K562 (cell line): ENCODE results near the gene PIP5K1B. TPM values are rescaled to one million over a fixed set of nuclear protein-coding genes. Genes with fewer than 3 reads are reported as not detected.

Source experiments
- ATF7 ChIP-seq: fragments of 450-650 bp; IDR thresholded peaks from 2 replicates; pipeline ENCODE4 v1.7.1; 2014; ENCODE audit warnings: mild to moderate bottlenecking, moderate library complexity
- CBFA2T3 ChIP-seq: fragments of 450-650 bp; IDR thresholded peaks from 2 replicates; pipeline ENCODE4 v1.6.1; 2017
- FIP1L1 ChIP-seq: fragments of 200-400 bp; formaldehyde crosslinking; IDR thresholded peaks from 2 replicates; pipeline ENCODE4 v1.6.1; 2018; ENCODE audit warnings: mild to moderate bottlenecking, low read depth, low read length; ENCODE audit not compliant: poor library complexity, severe bottlenecking
- FOXM1 ChIP-seq, 2 experiments: fragments of 450-650 bp in 1 of 2; sonication (generic) in 1 of 2; formaldehyde crosslinking in 1 of 2; IDR thresholded peaks; 2 replicates each; pipeline versions ENCODE4 v1.6.1 to v1.9.0; 2017 to 2022; ENCODE audit warnings: low read depth in 2 of 2, mild to moderate bottlenecking in 2 of 2, missing genetic modification reagents in 1 of 2, moderate library complexity in 1 of 2
- MEIS2 ChIP-seq: fragments of 450-650 bp; IDR thresholded peaks from 2 replicates; pipeline ENCODE4 v1.6.1; 2014; ENCODE audit warnings: mild to moderate bottlenecking; ENCODE audit not compliant: partially characterized antibody
- NR4A1 ChIP-seq, 2 experiments: fragments of 250-450 bp in 1 of 2; fragments of 450-650 bp in 1 of 2; sonication (Bioruptor Pico) in 1 of 2; IDR thresholded peaks; 2 replicates each; pipeline versions ENCODE4 v1.4.0 to v1.6.1; 2016 to 2020; ENCODE audit warnings: mild to moderate bottlenecking in 2 of 2, missing compliant biosample characterization in 1 of 2, missing genetic modification characterization in 1 of 2, moderate library complexity in 1 of 2
- PHF21A ChIP-seq: fragments of 450-650 bp; IDR thresholded peaks from 2 replicates; pipeline ENCODE4 v1.6.1; 2017; ENCODE audit warnings: low read depth, borderline replicate concordance
- PKNOX1 ChIP-seq: fragments of 450-650 bp; IDR thresholded peaks from 2 replicates; pipeline ENCODE4 v1.6.1; 2016
- POU5F1 ChIP-seq: fragments of 150-350 bp; IDR thresholded peaks from 2 replicates; pipeline ENCODE4 v1.6.1; 2014; ENCODE audit warnings: borderline replicate concordance, low read length, low read depth, mild to moderate bottlenecking; ENCODE audit not compliant: partially characterized antibody
- RAD21 ChIP-seq, 2 experiments: fragments of 250-450 bp in 1 of 2; fragments of 450-650 bp in 1 of 2; sonication (Bioruptor Pico) in 1 of 2; formaldehyde crosslinking in 1 of 2; IDR thresholded peaks in 1 of 2; conservative IDR thresholded peaks in 1 of 2; 2 replicates each; pipeline versions ENCODE4 v1.4.0 to v1.8.0; 2020 to 2022; ENCODE audit warnings: mild to moderate bottlenecking in 2 of 2, moderate library complexity in 1 of 2
- RCOR1 ChIP-seq, 2 experiments: IDR thresholded peaks; 2 replicates each; pipeline ENCODE4 v1.6.1; 2012; ENCODE audit warnings: low read depth in 2 of 2, low read length in 2 of 2, borderline replicate concordance in 1 of 2, improper control_type of control experiment in 1 of 2
- RREB1 ChIP-seq: fragments of 250-450 bp; sonication (Bioruptor Pico); IDR thresholded peaks from 2 replicates; pipeline ENCODE4 v1.4.0; 2020
- SIX5 ChIP-seq, 2 experiments: IDR thresholded peaks; 2 replicates each; pipeline ENCODE4 v1.6.1; 2011; ENCODE audit warnings: low read length in 2 of 2, borderline replicate concordance in 1 of 2, low read depth in 1 of 2, mild to moderate bottlenecking in 1 of 2, moderate library complexity in 1 of 2; ENCODE audit not compliant: insufficient read depth in 1 of 2
- SMARCA5 ChIP-seq: fragments of 450-650 bp; IDR thresholded peaks from 2 replicates; pipeline ENCODE4 v1.6.1; 2016
- SPI1 ChIP-seq: IDR thresholded peaks from 2 replicates; pipeline ENCODE4 v1.6.1; 2011; ENCODE audit warnings: low read depth, low read length, control low read depth, borderline replicate concordance
- THRB ChIP-seq: fragments of 450-650 bp; formaldehyde crosslinking; conservative IDR thresholded peaks from 2 replicates; pipeline ENCODE4 v1.4.0; 2022; ENCODE audit warnings: mild to moderate bottlenecking, missing genetic modification characterization
- ZNF584 ChIP-seq: fragments of 200-800 bp; sonication (Bioruptor generic); IDR thresholded peaks from 2 replicates; pipeline ENCODE4 v1.6.1; 2016; ENCODE audit warnings: low read depth, mild to moderate bottlenecking, missing genetic modification characterization, missing compliant biosample characterization
- ZNF79 ChIP-seq: fragments of 250-450 bp; sonication (Bioruptor Pico); IDR thresholded peaks from 2 replicates; pipeline ENCODE4 v1.4.0; 2020; ENCODE audit warnings: low read depth, mild to moderate bottlenecking, moderate library complexity
- polyA plus RNA-seq, 8 experiments: library from polyadenylated mRNA; depleted of rRNA in 4 of 8; stranded (reverse) in 5 of 8; unstranded in 3 of 8; fragments of >200 nt; fragmentation: Nextera tagmentation in 2 of 8; fragmentation: Illumina TruSeq in 1 of 8; extraction: Ambion mirVana in 2 of 8; extraction: Trizol in 1 of 8; gene quantifications; 2 replicates each; pipeline versions ENCODE4 v1.2.1 to v1.2.3, GENCODE V29; 2011 to 2014; ENCODE audit warnings: inconsistent platforms in 1 of 8, missing spikeins in 1 of 8
- total RNA-seq, 7 experiments: library from RNA; depleted of rRNA in 6 of 7; stranded (reverse); fragments of >200 nt in 6 of 7; fragmentation: Illumina TruSeq in 2 of 7; extraction: Trizol in 2 of 7; gene quantifications; 2 replicates each; pipeline versions ENCODE4 v1.2.1 to v1.2.3, GENCODE V29; 2011 to 2021; ENCODE audit warnings: low replicate concordance in 1 of 7

PIP5K1B gene
- total and polyA plus RNA-seq, 9 of the 15 experiments (the other 6 are each of a cell fraction or from before 2014, with no cell fraction given), result 3.1 to 12.9 (median 7.4) TPM

GRCh38 chr9:68678430-68678829, 26.6 kb upstream of the PIP5K1B start (continued):
- no peak for TF ChIP-seq RREB1 (CRISPR knock-in tag)
- TF ChIP-seq FOXM1 (IDR thresholded peaks at IDR 0.05; ENCODE audit: low read depth), result no peak
- TF ChIP-seq FOXM1 (CRISPR knock-in tag; IDR thresholded peaks at IDR 0.05; ENCODE audit: low read depth), result no peak
- peak; percentile 39; the same call in 1 of the 2 replicates for TF ChIP-seq PKNOX1
- TF ChIP-seq ZNF79 (CRISPR knock-in tag), result no peak
- peak in 1 of 2 experiments; percentile 67; a peak in 2 of 4 replicates for TF ChIP-seq RCOR1 (IDR thresholded peaks at IDR 0.05; ENCODE audit: borderline replicate concordance in 1 of 2, low read depth in 2 of 2, low read length in 2 of 2)
- TF ChIP-seq RAD21 (CRISPR knock-in tag; conservative IDR thresholded peaks at IDR 0.05 in 1 of 2, IDR thresholded peaks at IDR 0.05 in 1 of 2), result peak in 1 of 2 experiments; percentile 20; a peak in 1 of 4 replicates
- TF ChIP-seq POU5F1, result no peak
- TF ChIP-seq SPI1, result no peak
- no peak for TF ChIP-seq FIP1L1
- TF ChIP-seq THRB, result no peak
- TF ChIP-seq SIX5 (IDR thresholded peaks at IDR 0.05; ENCODE audit: borderline replicate concordance in 1 of 2, insufficient read depth in 1 of 2, low read depth in 1 of 2, low read length in 2 of 2), result no peak
- TF ChIP-seq SMARCA5, result no peak
- TF ChIP-seq PHF21A, result peak; percentile 92
- no peak for TF ChIP-seq ZNF584
- peak; percentile 16 for TF ChIP-seq MEIS2
- no peak for TF ChIP-seq NR4A1 (CRISPR knock-in tag; IDR thresholded peaks at IDR 0.05)
- no peak for TF ChIP-seq NR4A1 (tag; IDR thresholded peaks at IDR 0.05)
- no peak for TF ChIP-seq ATF7
- peak; percentile 61 for TF ChIP-seq CBFA2T3
